ENCODE results near the gene GTPBP4.

GRCh38 chr10:1019362-1019761 lies 31.1 kb downstream of the GTPBP4 start:
- TF ChIP-seq CTCF (IDR thresholded peaks at IDR 0.05) (no peak), EP300 (IDR thresholded peaks at IDR 0.05) (no peak), POLR2A (IDR thresholded peaks at IDR 0.05) (no peak), POLR2AphosphoS5 (IDR thresholded peaks at IDR 0.05) (no peak)
